ENCODE results near the gene TNIK.
A peak's percentile ranks its signal among the peaks of the same experiment; 100 is the strongest.
"Not testable (repeated sequence)": the region's sequence is repeated elsewhere in the genome, so short reads cannot be mapped to it uniquely, and the experiment has no call there.

The TNIK gene

GRCh38 chr3:171454041-171454440 is 6.2 kb downstream of the TNIK start:
- H3K4me1 ChIP-seq = peaks cover 17% of the 10 kb centered on the region
- no peaks in the 10 kb centered on the region; the same call in 1 of the 2 replicates for H3K9me3 ChIP-seq
- no peaks in the 10 kb centered on the region for H3K36me3 ChIP-seq
- H3K27me3 ChIP-seq = no peaks in the 10 kb centered on the region
- peak; percentile 70 for DNase-seq
- no peak for TF ChIP-seq CTCF (IDR thresholded peaks at IDR 0.05; ENCODE audit: low read depth, low read length)
- H3K4me3 ChIP-seq (ENCODE audit: low read depth, low read length) = peak overlapping the region; percentile 32

GRCh38 chr3:171453180-171453886 is 6.9 kb downstream of the TNIK start:
- no peaks in the 10 kb centered on the region for H3K36me3 ChIP-seq
- peaks cover 17% of the 10 kb centered on the region for H3K4me1 ChIP-seq
- H3K9me3 ChIP-seq = no peaks in the 10 kb centered on the region; the same call in 1 of the 2 replicates
- H3K4me3 ChIP-seq (ENCODE audit: low read depth, low read length) = no peak overlapping the region
- peak; percentile 56 for TF ChIP-seq CTCF (IDR thresholded peaks at IDR 0.05; ENCODE audit: low read depth, low read length)
- H3K27me3 ChIP-seq = no peaks in the 10 kb centered on the region
- peak; percentile 14 for DNase-seq

GRCh38 chr3:171452328-171452727 is 7.9 kb downstream of the TNIK start:
- Histone ChIP-seq H3K36me3 (no peaks in the 10 kb centered on the region), H3K9me3 (no peaks in the 10 kb centered on the region; the same call in 1 of the 2 replicates), H3K27me3 (no peaks in the 10 kb centered on the region), H3K4me1 (peaks cover 20% of the 10 kb centered on the region), H3K4me3 (ENCODE audit: low read depth, low read length) (no peak overlapping the region)
- no peak for TF ChIP-seq CTCF (IDR thresholded peaks at IDR 0.05; ENCODE audit: low read depth, low read length)
- DNase-seq = no peak

- Histone ChIP-seq H3K9me3 (no peaks in the 10 kb centered on the region; the same call in 1 of the 2 replicates), H3K4me3 (ENCODE audit: low read depth, low read length) (no peak overlapping the region), H3K27me3 (no peaks in the 10 kb centered on the region), H3K36me3 (no peaks in the 10 kb centered on the region), H3K4me1 (peaks cover 20% of the 10 kb centered on the region)
- DNase-seq = no peak
- TF ChIP-seq CTCF (IDR thresholded peaks at IDR 0.05; ENCODE audit: low read depth, low read length) = no peak
Measured at GRCh38 chr3:171451915-171452314, 8.3 kb downstream of the TNIK start.

GRCh38 chr3:171447579-171447891 is 12.7 kb downstream of the TNIK start:
- H3K36me3 ChIP-seq; H3K27me3 ChIP-seq; H3K4me3 ChIP-seq (ENCODE audit: low read depth, low read length); H3K9me3 ChIP-seq; DNase-seq: not testable (repeated sequence)
- peaks cover 11% of the 10 kb centered on the region for H3K4me1 ChIP-seq

- peak; percentile 18 for DNase-seq
- TF ChIP-seq CTCF (IDR thresholded peaks at IDR 0.05; ENCODE audit: low read depth, low read length) = no peak
- no peak overlapping the region for H3K4me3 ChIP-seq (ENCODE audit: low read depth, low read length)
Measured at GRCh38 chr3:171446801-171447578, 13.2 kb downstream of the TNIK start.

More at GRCh38 chr3:171446801-171447578, 13.2 kb downstream of the TNIK start:
- peaks cover 11% of the 10 kb centered on the region for H3K4me1 ChIP-seq
- no peaks in the 10 kb centered on the region; the same call in 1 of the 2 replicates for H3K9me3 ChIP-seq
- no peaks in the 10 kb centered on the region for H3K36me3 ChIP-seq
- H3K27me3 ChIP-seq = no peaks in the 10 kb centered on the region
